GM12878 (cell line): ENCODE results near the gene OR10G6.

Experiments used
- ATF7 ChIP-seq: fragments of 450-650 bp; IDR thresholded peaks from 2 replicates; pipeline ENCODE4 v1.6.1; 2016; ENCODE audit warnings: low read depth, mild to moderate bottlenecking
- CHD4 ChIP-seq: fragments of 200-600 bp; sonication (generic); IDR thresholded peaks from 2 replicates; pipeline ENCODE4 v1.6.1; 2016; ENCODE audit warnings: mild to moderate bottlenecking
- CREM ChIP-seq: IDR thresholded peaks from 2 replicates; pipeline ENCODE4 v1.6.1; 2014; ENCODE audit warnings: antibody characterized with exemption, low read depth
- CTCF ChIP-seq, 3 experiments: IDR thresholded peaks in 2 of 3; conservative IDR thresholded peaks in 1 of 3; 2 replicates each; pipeline ENCODE4 v1.5.1; 2011; ENCODE audit warnings: low read depth in 3 of 3, low read length in 3 of 3, mild to moderate bottlenecking in 3 of 3, control low read depth in 2 of 3, moderate library complexity in 2 of 3, inconsistent platforms in 1 of 3, mixed read lengths in 1 of 3; ENCODE audit not compliant: control insufficient read depth in 2 of 3, insufficient read depth in 1 of 3; ENCODE audit errors: extremely low read depth in 1 of 3
- PAX5 ChIP-seq: IDR thresholded peaks from 2 replicates; pipeline ENCODE4 v1.6.1; 2011; ENCODE audit warnings: low read depth, low read length, borderline replicate concordance
- POLR2A ChIP-seq: IDR thresholded peaks from 2 replicates; pipeline ENCODE4 v1.6.1; 2011; ENCODE audit warnings: low read depth, mild to moderate bottlenecking, low read length
- SREBF1 ChIP-seq: IDR thresholded peaks from 2 replicates; pipeline ENCODE4 v1.6.1; 2012; ENCODE audit warnings: mild to moderate bottlenecking, low read length
- TAF1 ChIP-seq: IDR thresholded peaks from 2 replicates; pipeline ENCODE4 v1.6.1; 2011; ENCODE audit warnings: mild to moderate bottlenecking, low read depth, low read length, borderline replicate concordance
- TF ChIP-seq, protein P1 (sequence below): IDR thresholded peaks from 2 replicates; pipeline ENCODE4 v1.6.1; 2011; ENCODE audit warnings: borderline replicate concordance, low read depth, mild to moderate bottlenecking, moderate library complexity, mixed read lengths, low read length; ENCODE audit not compliant: insufficient read depth; ENCODE audit errors: extremely low read length

DNA sequence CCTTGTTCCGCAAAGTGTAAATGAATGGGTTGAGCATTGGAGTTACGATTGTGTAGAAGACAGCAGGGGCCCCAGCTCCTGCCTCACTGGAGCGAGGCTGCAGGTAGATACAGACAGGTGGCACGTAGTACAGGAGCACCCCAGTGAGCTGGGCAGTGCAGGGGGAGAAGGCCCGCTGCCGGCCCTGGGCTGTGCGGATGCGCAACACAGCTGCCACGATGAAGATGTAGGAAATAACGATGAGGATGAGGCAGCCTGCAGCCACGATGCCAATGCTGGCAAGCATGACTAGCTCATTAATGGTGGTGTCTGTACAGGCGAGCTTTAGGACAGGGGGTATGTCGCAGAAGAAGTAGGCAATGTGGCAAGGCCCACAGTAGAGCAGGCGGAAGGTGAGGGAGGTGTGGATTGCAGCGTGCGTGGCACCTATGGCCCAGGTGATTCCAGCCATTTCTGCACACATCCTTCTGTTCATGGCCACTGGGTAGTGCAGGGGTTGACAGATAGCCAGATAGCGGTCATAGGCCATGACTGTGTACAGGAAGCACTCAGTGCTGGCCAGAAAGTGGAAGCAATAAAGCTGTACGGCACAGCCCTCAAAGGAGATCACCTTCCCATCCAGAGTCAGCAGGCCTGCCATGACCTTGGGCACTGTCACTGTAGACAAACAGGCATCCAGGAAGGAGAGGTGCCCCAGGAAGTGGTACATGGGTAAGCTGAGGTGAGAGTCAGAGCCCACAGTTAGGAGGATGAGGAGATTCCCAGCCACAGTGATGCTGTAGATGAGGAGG is 18.0 kb downstream of the OR10G6 start:
- TF ChIP-seq CREM (no peak), TAF1 (no peak), PAX5 (no peak), CHD4 (no peak), CTCF (IDR thresholded peaks at IDR 0.05 in 2 of 3, conservative IDR thresholded peaks at IDR 0.05 in 1 of 3; ENCODE audit: control insufficient read depth in 2 of 3, extremely low read depth in 1 of 3, insufficient read depth in 1 of 3, low read depth in 3 of 3, low read length in 3 of 3) (no peak), ATF7 (no peak), POLR2A (no peak), SREBF1 (no peak)
- TF ChIP-seq, protein P1, sequence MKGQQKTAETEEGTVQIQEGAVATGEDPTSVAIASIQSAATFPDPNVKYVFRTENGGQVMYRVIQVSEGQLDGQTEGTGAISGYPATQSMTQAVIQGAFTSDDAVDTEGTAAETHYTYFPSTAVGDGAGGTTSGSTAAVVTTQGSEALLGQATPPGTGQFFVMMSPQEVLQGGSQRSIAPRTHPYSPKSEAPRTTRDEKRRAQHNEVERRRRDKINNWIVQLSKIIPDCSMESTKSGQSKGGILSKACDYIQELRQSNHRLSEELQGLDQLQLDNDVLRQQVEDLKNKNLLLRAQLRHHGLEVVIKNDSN, result no peak
